Cardiac muscle cell (in vitro differentiated cells and primary cell): ENCODE measurements around the gene DST. TPM values are rescaled to one million over a fixed set of nuclear protein-coding genes. Genes with fewer than 3 reads are reported as not detected.

Experiments used
- DNase-seq, 2 donors: peaks; one replicate each; pipeline versions ENCODE4 v3.0.0 to v3.0.0-alpha.2; 2010 to 2017; ENCODE audit warnings: low read depth in 1 of 2, low spot score in 1 of 2
- H3K27ac ChIP-seq: fragments of 200-600 bp; sonication (generic); 2 replicates; pipeline ENCODE4 v1.5.1; 2016
- H3K27me3 ChIP-seq: fragments of 200-600 bp; sonication (generic); 2 replicates; pipeline ENCODE4 v1.6.0; 2016; ENCODE audit warnings: control low read depth
- H3K36me3 ChIP-seq: fragments of 200-600 bp; sonication (generic); 2 replicates; pipeline ENCODE4 v1.5.1; 2016; ENCODE audit warnings: control low read depth
- H3K4me1 ChIP-seq: fragments of 200-600 bp; sonication (generic); 2 replicates; pipeline ENCODE4 v1.8.1; 2017; ENCODE audit warnings: low read depth, mild to moderate bottlenecking, mixed run types
- H3K4me3 ChIP-seq: fragments of 200-600 bp; sonication (generic); 2 replicates; pipeline ENCODE4 v1.5.1; 2016; ENCODE audit warnings: mild to moderate bottlenecking
- H3K9me3 ChIP-seq: fragments of 200-600 bp; sonication (generic); 2 replicates; pipeline ENCODE4 v1.5.1; 2017; ENCODE audit warnings: low read depth, mild to moderate bottlenecking, control low read depth
- polyA plus RNA-seq: library from polyadenylated mRNA; unstranded; fragments of >200 nt; fragmentation: Nextera tagmentation; extraction: Ambion mirVana; gene quantifications from 2 replicates; pipeline ENCODE4 v1.2.1, GENCODE V29; 2016
- total RNA-seq: library from RNA; depleted of rRNA; stranded (reverse); fragments of >200 nt; gene quantifications from 2 replicates; pipeline ENCODE4 v1.2.3, GENCODE V29; 2016
- TF ChIP-seq, protein P1 (sequence below): IDR thresholded peaks from 2 replicates; pipeline ENCODE4 v1.5.1; 2012; ENCODE audit warnings: low read depth, mild to moderate bottlenecking, low read length

The DST gene
- total and polyA plus RNA-seq, 2 experiments from 2014 or later = 31.7 to 82.1 TPM

DNA sequence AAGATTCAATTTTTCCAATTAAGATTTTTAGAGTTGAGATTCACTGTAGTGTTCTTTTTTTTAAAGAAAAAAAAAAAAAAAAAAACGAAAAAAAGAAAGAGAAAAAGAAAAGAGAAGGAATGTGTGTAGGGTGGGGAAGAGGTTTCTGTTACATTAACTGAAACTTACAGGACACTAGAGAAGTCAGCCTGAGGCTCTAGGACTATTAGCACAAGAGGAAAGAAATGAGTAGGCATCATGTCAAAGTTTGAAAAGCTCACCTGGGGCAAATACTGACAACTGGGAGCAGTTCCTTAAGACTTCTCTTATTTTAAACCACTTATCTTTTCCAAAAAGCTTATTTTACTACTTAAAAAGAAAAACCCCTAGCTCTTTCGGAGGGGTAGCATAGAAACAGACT, 185.9 kb downstream of the DST start:
- H3K27me3 ChIP-seq = no peaks in the 10 kb centered on the region
- no peaks in the 10 kb centered on the region for H3K9me3 ChIP-seq
- no peaks in the 10 kb centered on the region for H3K4me1 ChIP-seq
- H3K27ac ChIP-seq = no peak overlapping the region
- DNase-seq = no peak
- no peak overlapping the region for H3K4me3 ChIP-seq
- TF ChIP-seq, protein P1, sequence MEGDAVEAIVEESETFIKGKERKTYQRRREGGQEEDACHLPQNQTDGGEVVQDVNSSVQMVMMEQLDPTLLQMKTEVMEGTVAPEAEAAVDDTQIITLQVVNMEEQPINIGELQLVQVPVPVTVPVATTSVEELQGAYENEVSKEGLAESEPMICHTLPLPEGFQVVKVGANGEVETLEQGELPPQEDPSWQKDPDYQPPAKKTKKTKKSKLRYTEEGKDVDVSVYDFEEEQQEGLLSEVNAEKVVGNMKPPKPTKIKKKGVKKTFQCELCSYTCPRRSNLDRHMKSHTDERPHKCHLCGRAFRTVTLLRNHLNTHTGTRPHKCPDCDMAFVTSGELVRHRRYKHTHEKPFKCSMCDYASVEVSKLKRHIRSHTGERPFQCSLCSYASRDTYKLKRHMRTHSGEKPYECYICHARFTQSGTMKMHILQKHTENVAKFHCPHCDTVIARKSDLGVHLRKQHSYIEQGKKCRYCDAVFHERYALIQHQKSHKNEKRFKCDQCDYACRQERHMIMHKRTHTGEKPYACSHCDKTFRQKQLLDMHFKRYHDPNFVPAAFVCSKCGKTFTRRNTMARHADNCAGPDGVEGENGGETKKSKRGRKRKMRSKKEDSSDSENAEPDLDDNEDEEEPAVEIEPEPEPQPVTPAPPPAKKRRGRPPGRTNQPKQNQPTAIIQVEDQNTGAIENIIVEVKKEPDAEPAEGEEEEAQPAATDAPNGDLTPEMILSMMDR = no peak
- H3K36me3 ChIP-seq = peaks cover 16% of the 10 kb centered on the region

DNA sequence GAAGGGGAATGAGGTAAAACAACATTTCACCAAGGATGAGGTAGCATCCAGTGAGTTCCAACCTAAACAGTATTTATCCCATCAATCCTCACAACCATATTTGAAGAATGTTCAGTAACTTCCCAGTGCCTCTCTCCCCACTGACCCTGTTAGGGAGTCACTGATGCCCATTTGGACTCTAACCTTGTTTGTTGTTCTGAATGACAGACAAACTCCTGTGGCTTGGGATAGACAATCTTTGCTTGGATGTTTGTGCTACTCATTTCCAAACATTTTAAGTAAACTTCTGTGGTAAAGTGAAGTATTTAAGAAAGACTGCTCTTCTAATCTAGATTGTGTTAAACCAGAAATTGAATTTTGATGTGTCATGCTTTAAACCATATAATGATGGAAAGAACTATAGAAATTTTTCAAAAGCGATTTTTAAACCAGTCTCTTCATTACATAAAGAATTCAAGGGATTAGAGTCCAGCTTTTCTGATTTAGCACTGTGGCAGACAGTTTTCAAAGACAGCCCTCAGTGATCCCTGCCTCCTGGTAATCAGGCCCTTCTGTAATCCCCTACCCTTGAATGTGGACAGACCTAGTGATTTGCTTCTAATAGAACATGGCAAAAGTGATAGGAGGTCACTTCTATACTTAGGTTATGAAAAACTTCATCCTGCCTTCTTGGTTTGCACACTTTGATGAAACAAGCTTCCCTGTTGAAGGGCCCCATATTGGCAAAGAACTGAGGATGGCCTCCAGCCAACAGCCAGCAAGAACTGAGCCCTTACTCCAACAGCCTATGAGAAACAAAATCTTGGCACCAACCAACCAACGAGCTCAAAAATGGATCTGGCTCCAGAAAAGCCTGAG, 191.6 kb downstream of the DST start:
- H3K4me1 ChIP-seq = no peaks in the 10 kb centered on the region
- no peak overlapping the region for H3K4me3 ChIP-seq
- H3K36me3 ChIP-seq = no peaks in the 10 kb centered on the region
- TF ChIP-seq, protein P1 = no peak
- H3K9me3 ChIP-seq = no peaks in the 10 kb centered on the region
- no peak overlapping the region for H3K27ac ChIP-seq
- H3K27me3 ChIP-seq = peaks cover 6% of the 10 kb centered on the region
- peak in 1 of 2 donors; percentile 88 for DNase-seq

DNA sequence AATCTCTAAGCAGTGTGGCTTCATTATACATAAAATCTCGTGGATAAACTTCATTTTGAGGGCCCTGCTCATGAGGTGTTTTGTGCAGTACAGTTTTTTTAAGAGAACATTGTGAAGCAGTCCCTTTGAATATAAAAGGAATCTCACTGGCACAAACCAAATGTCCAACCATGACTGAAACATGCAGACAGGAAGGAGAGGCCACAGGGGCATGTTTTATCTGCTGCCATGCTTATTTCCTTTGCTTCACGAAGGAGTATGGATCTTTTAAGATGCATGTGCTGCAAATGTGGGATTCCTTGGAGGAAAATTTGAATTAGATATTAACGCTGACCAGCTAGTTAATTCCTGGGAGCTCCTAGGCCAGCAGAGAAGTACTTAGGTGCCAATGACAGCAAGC, 192.3 kb downstream of the DST start:
- TF ChIP-seq, protein P1 = no peak
- Histone ChIP-seq H3K4me1 (no peaks in the 10 kb centered on the region), H3K27ac (no peak overlapping the region), H3K4me3 (no peak overlapping the region), H3K36me3 (no peaks in the 10 kb centered on the region), H3K9me3 (no peaks in the 10 kb centered on the region), H3K27me3 (peaks cover 9% of the 10 kb centered on the region)
- DNase-seq = peak in 1 of 2 donors; percentile 4

DNA sequence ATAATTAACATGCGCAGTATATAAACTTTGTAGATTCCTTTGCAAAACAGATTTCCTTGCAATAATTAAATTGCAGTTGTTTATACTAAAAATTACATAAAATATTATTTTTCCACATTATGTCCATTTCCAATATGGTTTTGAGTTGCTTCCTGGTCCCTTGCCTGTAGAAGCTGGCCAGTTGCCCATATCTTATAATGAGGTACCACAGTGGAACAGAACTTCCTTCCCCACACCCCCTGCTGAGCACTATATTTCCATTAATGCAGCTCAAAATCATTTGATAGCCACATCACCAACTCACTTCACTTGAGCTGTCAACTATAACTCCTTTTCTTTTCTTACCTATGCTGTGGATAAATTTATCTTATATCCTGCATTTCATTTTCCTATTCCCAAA, 194.6 kb downstream of the DST start:
- peak in 1 of 2 donors; percentile 11 for DNase-seq
- no peak overlapping the region for H3K4me3 ChIP-seq
- TF ChIP-seq, protein P1 = no peak
- H3K36me3 ChIP-seq = no peaks in the 10 kb centered on the region
- no peaks in the 10 kb centered on the region for H3K4me1 ChIP-seq
- no peak overlapping the region for H3K27ac ChIP-seq
- H3K9me3 ChIP-seq = no peaks in the 10 kb centered on the region
- H3K27me3 ChIP-seq = peaks cover 9% of the 10 kb centered on the region

DNA sequence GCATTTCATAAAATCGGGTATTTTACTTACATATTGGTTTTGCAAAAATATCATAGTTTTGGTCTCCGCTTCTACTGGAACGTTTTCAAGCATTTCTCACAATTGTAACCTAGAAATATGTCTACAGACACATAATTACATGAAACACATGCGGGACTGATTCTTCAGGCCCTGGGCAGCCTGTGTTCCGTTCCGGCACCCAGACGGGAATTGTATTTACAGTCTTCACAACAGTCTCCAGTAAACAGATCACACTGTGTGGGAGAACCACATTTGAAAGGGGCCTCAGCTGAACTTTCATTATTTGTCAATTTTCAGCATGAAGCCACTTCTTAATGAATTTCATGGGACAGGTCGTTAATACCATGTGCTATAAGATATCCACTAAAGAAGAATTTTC, 196.9 kb downstream of the DST start:
- no peaks in the 10 kb centered on the region for H3K4me1 ChIP-seq
- no peak overlapping the region for H3K4me3 ChIP-seq
- peaks cover 20% of the 10 kb centered on the region for H3K27me3 ChIP-seq
- H3K27ac ChIP-seq = no peak overlapping the region
- DNase-seq = peak in 1 of 2 donors; percentile 27
- TF ChIP-seq, protein P1 = no peak
- no peaks in the 10 kb centered on the region for H3K9me3 ChIP-seq
- H3K36me3 ChIP-seq = no peaks in the 10 kb centered on the region
